Measurements from ENCODE around the gene HSDL1. TPM values are rescaled to one million over a fixed set of nuclear protein-coding genes. Genes with fewer than 3 reads are reported as not detected.

Gene HSDL1
- total and polyA plus RNA-seq, 2 of the 4 experiments (the other 2 are of a cell fraction), result 11.6 to 18.3 TPM

DNA sequence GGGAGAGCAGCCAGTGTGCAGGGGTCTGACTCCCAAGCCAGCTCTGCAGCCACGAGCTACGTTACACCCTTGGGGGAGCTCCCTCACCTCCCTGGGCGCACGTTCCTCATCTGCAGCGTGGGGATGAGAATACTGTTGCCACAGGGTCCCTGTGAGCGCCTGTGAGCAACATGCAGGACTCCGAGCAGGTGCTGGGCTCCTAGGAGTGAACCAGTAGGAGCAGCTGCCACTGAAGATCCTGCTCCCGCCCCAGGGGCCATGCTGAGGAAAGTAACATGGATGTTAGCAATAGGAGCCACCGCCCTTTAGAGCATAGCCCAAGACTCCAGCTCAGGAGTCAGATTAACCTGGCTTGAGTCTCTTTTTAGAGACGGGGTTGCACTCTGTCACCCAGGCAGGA is 16.1 kb upstream of the HSDL1 start:
- ChIA-PET CTCF (interaction anchor here (0.8 to 1.9 kb wide), 2 partner anchors 14 to 26 kb away, joined by 3 to 14 read pairs; partner anchors contain the start of gene TAF1C), POLR2A (ENCODE audit: unreplicated experiment) (interaction anchor here (0.6 kb wide), 1 partner anchor 11 kb away, joined by 4 read pairs; no protein-coding TSS in a partner anchor)
- DNase-seq (no peak), ATAC-seq (ENCODE audit: low read depth) (no peak)
- H3K4ac ChIP-seq (ENCODE audit: low read depth, low read length), result no peak overlapping the region
- H3K27me3 ChIP-seq (ENCODE audit: control insufficient read depth, insufficient read depth, low read length), result peaks cover 46% of the 10 kb centered on the region
- H4K8ac ChIP-seq (ENCODE audit: low read depth in 2 of 2, low read length in 2 of 2), result no peak overlapping the region
- H3K4me3 ChIP-seq (ENCODE audit: insufficient read depth, low read depth, low read length), result no peak overlapping the region
- H4K20me1 ChIP-seq (ENCODE audit: insufficient read depth, low read length), result no peaks in the 10 kb centered on the region
- H3K14ac ChIP-seq (replicated peaks; ENCODE audit: low read depth, low read length), result no peak overlapping the region
- H3K4me2 ChIP-seq (ENCODE audit: low read depth, low read length), result no peak overlapping the region
- in situ Hi-C loops (cut with MboI; ENCODE audit: low sequenced_read_pairs), result no loop called here
- no peak overlapping the region for H2BK120ac ChIP-seq (ENCODE audit: low read depth, low read length)
- no peak overlapping the region for H2BK15ac ChIP-seq (ENCODE audit: low read depth, low read length)
- no peak overlapping the region for H4K5ac ChIP-seq (ENCODE audit: low read depth, low read length)
- no peaks in the 10 kb centered on the region for H3K4me1 ChIP-seq (ENCODE audit: control insufficient read depth, insufficient read depth, low read length)
- H3K9me1 ChIP-seq (ENCODE audit: insufficient read depth, low read length), result no peaks in the 10 kb centered on the region
- no peak overlapping the region for H2BK20ac ChIP-seq (ENCODE audit: low read depth, low read length)
- no peaks in the 10 kb centered on the region for H3K79me1 ChIP-seq (ENCODE audit: low read depth in 1 of 2, low read length in 2 of 2)
- dilution Hi-C loops (cut with HindIII; ENCODE audit: low sequenced_read_pairs, unreplicated experiment), result no loop called here
- no peak overlapping the region for H2AK9ac ChIP-seq (replicated peaks; ENCODE audit: low read depth, low read length, poor library complexity)
- H3K9me3 ChIP-seq (ENCODE audit: control insufficient read depth, insufficient read depth, low read length), result peaks cover 2% of the 10 kb centered on the region; the same call in 1 of the 2 replicates
- WGBS, 2 experiments (ENCODE audit: extremely low coverage in 2 of 2, insufficient read length in 1 of 2), result 55% methylated on average over 7 of the region's 10 CpGs; no CpG with 5 or more reads in 1 of the 2 experiments
- TF ChIP-seq, protein P1, sequence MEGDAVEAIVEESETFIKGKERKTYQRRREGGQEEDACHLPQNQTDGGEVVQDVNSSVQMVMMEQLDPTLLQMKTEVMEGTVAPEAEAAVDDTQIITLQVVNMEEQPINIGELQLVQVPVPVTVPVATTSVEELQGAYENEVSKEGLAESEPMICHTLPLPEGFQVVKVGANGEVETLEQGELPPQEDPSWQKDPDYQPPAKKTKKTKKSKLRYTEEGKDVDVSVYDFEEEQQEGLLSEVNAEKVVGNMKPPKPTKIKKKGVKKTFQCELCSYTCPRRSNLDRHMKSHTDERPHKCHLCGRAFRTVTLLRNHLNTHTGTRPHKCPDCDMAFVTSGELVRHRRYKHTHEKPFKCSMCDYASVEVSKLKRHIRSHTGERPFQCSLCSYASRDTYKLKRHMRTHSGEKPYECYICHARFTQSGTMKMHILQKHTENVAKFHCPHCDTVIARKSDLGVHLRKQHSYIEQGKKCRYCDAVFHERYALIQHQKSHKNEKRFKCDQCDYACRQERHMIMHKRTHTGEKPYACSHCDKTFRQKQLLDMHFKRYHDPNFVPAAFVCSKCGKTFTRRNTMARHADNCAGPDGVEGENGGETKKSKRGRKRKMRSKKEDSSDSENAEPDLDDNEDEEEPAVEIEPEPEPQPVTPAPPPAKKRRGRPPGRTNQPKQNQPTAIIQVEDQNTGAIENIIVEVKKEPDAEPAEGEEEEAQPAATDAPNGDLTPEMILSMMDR (conservative IDR thresholded peaks at IDR 0.05; ENCODE audit: low read depth, low read length), result no peak
- TF ChIP-seq FOS (IDR thresholded peaks at IDR 0.05; ENCODE audit: low read depth, low read length) (no peak), RAD21 (IDR thresholded peaks at IDR 0.05; ENCODE audit: low read length) (no peak), MAFK (IDR thresholded peaks at IDR 0.05; ENCODE audit: low read depth, low read length) (no peak), POLR2A (IDR thresholded peaks at IDR 0.05; ENCODE audit: low read depth, low read length) (no peak), RCOR1 (IDR thresholded peaks at IDR 0.05; ENCODE audit: insufficient replicate concordance, low read length) (no peak), BHLHE40 (IDR thresholded peaks at IDR 0.05; ENCODE audit: low read depth, low read length) (no peak), NFE2L2 (IDR thresholded peaks at IDR 0.05; ENCODE audit: low read depth, low read length) (no peak), CHD1 (IDR thresholded peaks at IDR 0.05; ENCODE audit: low read depth, low read length) (no peak), MAZ (IDR thresholded peaks at IDR 0.05; ENCODE audit: borderline replicate concordance, low read depth, low read length) (no peak), SMC3 (IDR thresholded peaks at IDR 0.05; ENCODE audit: low read depth, low read length) (no peak), CEBPB (IDR thresholded peaks at IDR 0.05; ENCODE audit: low read depth, low read length) (no peak), MXI1 (IDR thresholded peaks at IDR 0.05; ENCODE audit: borderline replicate concordance, low read depth, low read length) (no peak), RFX5 (IDR thresholded peaks at IDR 0.05; ENCODE audit: low read depth, low read length) (no peak)
- TF ChIP-seq, protein P2, sequence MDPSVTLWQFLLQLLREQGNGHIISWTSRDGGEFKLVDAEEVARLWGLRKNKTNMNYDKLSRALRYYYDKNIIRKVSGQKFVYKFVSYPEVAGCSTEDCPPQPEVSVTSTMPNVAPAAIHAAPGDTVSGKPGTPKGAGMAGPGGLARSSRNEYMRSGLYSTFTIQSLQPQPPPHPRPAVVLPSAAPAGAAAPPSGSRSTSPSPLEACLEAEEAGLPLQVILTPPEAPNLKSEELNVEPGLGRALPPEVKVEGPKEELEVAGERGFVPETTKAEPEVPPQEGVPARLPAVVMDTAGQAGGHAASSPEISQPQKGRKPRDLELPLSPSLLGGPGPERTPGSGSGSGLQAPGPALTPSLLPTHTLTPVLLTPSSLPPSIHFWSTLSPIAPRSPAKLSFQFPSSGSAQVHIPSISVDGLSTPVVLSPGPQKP (IDR thresholded peaks at IDR 0.05; ENCODE audit: borderline replicate concordance, low read depth, low read length), result no peak
- TF ChIP-seq, protein P3, sequence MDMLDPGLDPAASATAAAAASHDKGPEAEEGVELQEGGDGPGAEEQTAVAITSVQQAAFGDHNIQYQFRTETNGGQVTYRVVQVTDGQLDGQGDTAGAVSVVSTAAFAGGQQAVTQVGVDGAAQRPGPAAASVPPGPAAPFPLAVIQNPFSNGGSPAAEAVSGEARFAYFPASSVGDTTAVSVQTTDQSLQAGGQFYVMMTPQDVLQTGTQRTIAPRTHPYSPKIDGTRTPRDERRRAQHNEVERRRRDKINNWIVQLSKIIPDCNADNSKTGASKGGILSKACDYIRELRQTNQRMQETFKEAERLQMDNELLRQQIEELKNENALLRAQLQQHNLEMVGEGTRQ (IDR thresholded peaks at IDR 0.05; ENCODE audit: low read depth, low read length), result no peak
- H3K56ac ChIP-seq (ENCODE audit: extremely low read depth, insufficient read depth, low read length), result no peak overlapping the region
- no peak overlapping the region for H2BK5ac ChIP-seq (ENCODE audit: low read depth, low read length, poor library complexity, severe bottlenecking)
- no peak overlapping the region for H3K18ac ChIP-seq (ENCODE audit: low read depth, low read length)
- no peak overlapping the region for H2AFZ ChIP-seq (replicated peaks; ENCODE audit: low read length, poor library complexity)
- no peaks in the 10 kb centered on the region for H3K36me3 ChIP-seq (ENCODE audit: control insufficient read depth, insufficient read depth, low read length)
- no TSS peak for BruUV-seq (replicated peaks)
- H3K27ac ChIP-seq (ENCODE audit: insufficient read depth, low read length), result no peak overlapping the region
- intact Hi-C loops (cut with micrococcal nuclease), result no loop called here
- H4K91ac ChIP-seq (ENCODE audit: insufficient read depth, low read depth, low read length), result no peak overlapping the region
- H3K9ac ChIP-seq (ENCODE audit: low read depth, low read length), result no peak overlapping the region
- H2AK5ac ChIP-seq (ENCODE audit: low read depth, low read length), result no peak overlapping the region
- no peak overlapping the region for H3K23ac ChIP-seq (ENCODE audit: low read depth, low read length)
